HL-60/S4 (cell line): Measurements from ENCODE around the gene CELA1.
"Not testable (repeated sequence)": the region's sequence is repeated elsewhere in the genome, so short reads cannot be mapped to it uniquely, and the experiment has no call there.

ENCODE experiments used
- in situ Hi-C: fragments of 300-500 bp; cut with MboI; formaldehyde crosslinking; loops from 2 replicates; pipeline ENCODE4 v1.14.3; 2022; ENCODE audit warnings: low sequenced_read_pairs

CELA1 gene

DNA sequence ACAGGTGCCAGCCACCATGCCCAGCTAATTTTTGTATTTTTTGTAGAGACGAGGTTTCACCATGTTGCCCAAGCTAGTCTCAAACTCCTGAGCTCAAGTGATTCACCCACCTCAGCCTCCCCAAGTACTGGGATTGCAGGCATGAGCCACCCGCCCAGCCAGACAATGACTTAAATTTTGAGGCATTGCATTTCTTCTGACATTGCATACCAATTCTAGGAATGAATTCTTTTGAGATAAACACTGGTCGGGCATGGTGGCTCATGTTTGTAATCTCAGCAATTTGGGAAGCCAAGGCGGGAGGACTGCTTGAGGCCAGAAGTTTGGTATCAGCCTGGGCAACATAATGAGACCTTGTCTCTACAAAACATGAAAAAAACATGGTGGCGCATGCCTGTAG lies 2.5 kb upstream of the CELA1 start:
- in situ Hi-C loops, result loop anchor here (10.0 kb wide), 1 partner anchor 84 kb away; no protein-coding TSS in a partner anchor

DNA sequence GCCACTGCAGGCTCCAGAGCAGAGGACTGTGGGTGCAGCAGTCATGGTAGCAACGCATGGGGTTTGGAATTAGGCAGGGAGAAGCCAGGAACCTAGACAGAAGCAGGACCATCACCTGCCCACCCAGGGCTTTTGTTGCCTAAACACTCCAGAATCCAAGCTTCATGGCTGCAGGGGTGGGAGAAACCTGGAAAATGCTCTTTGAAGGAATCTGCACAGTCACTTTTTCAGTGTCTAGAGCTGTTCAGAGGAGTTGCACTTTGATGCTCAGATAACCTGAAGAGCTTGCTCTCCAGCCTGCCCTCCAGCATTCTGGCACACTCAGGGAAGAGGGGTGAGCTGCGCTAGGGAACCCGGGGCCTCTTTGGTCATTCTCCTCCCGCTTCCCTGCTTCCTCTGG lies 1.6 kb upstream of the CELA1 start:
- in situ Hi-C loops, result loop anchor here (10.0 kb wide), 1 partner anchor 83 kb away; no protein-coding TSS in a partner anchor

DNA sequence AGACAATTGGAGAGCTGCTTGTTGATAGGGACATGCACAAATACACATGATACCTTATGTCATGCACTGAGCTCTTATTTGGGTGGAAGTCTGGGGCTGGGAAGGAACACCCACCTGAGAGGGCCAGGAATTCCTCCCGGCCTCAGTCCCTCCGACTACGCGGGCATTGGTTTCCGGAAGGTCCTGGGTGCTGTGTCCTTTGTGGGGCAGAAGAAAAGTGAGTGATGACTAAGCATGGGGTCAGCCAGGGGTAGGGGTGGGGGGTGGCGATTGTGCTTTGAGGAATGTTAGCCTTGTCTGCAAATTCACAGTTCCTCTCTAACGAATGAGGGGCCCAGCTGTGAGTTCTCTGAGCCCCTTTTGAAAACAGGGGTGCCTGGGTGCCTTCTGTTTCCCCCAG lies 798 bp downstream of the CELA1 start:
- in situ Hi-C loops, result loop anchor here (10.0 kb wide), 1 partner anchor 81 kb away; no protein-coding TSS in a partner anchor

DNA sequence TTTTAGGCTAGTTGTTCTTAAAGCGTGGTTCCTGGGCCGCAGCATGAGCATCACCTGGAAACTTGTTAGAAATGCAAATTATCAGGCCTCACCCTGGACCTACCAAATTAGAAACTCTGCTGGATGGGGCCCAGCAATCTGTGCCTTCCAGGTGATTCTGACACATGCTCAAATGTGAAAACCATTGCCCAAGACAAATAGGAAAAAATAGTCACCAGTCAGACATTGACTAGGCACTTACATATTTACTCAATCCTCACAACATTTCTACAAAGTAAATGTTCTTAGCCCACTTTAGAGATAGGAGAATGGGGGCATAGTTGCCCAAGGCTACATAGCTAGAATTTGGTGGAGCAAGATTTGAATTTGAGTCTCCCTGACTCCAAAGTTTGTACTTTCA lies 3.3 kb downstream of the CELA1 start:
- in situ Hi-C loops, result loop anchor here (10.0 kb wide), 1 partner anchor 78 kb away; no protein-coding TSS in a partner anchor

DNA sequence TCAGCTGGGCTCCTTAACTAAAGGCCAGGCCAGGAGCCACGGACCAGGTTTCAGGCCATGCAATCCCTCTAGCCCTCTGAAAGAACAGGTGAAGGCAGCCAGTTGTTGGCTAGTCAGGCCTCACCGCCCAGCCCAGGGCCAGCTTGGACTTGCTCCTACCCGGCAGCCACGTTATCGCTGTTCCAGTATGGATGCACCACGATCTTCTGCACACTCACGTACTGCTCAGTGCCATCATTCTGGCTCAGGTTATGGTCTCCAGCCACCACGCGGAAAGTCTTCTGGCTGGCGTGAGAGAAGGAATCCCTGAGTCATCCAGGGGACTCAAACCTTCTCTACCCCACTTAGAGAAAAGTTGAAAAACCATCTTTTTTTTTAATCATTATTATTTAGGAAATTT lies 4.1 kb downstream of the CELA1 start:
- in situ Hi-C loops, result loop anchor here (10.0 kb wide), 1 partner anchor 78 kb away; no protein-coding TSS in a partner anchor

DNA sequence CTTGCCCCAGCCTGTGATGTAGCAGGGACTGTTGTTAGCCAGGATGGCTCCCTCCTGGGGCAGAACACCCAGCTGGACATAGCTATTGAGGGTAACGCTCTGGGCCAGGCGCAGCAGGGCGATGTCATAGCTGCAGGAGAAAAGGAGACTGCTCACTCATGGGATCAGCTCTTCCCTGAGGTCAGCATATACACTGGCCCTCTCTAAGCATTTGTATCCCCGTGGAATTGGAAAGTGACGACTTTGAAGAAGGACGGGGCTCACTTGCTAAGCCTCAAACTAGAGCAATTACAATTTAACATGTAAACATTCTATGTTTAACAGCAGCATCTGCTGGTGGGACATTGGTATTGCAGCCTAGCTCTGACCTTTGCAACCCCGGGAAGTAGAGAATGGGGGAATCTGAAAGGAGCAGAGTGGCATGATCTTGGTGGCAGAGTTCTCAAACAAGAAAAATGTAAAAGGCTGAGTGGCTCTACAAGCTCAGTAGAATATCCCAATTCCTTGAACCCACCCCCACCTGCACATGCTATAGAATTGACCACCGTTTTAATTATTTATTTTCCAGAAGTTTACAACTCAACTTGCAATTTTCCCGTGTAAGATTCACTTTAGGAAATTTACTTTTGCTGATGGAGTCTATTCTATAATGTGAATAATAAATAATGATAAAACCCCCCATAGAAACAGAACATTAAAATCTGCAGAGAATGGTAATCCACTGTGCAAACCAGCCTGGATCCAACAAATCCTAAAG lies 5.0 kb downstream of the CELA1 start:
- in situ Hi-C loops, result loop anchor here (10.0 kb wide), 1 partner anchor 77 kb away; no protein-coding TSS in a partner anchor

DNA sequence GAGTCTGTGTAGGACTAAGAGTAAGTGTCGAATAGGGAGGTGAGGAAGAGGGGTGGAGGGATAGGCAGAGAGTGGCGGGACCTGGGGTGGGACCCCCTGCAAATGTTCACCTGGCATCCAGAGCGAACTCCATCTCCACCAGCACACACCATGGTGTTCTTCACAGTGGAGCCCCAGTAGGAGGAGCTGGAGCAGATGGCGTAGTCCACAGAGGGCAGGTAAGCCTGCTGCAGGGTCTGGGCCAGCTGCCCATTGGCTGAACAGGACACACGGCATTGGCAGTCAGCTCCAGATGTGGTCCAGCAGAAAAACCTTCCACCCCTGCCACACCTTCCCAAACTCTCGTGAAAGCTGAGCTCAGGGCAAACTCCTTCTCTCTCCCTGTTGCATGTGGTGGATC lies 6.7 kb downstream of the CELA1 start:
- in situ Hi-C loops, result loop anchor here (10.0 kb wide), 1 partner anchor 75 kb away; no protein-coding TSS in a partner anchor

DNA sequence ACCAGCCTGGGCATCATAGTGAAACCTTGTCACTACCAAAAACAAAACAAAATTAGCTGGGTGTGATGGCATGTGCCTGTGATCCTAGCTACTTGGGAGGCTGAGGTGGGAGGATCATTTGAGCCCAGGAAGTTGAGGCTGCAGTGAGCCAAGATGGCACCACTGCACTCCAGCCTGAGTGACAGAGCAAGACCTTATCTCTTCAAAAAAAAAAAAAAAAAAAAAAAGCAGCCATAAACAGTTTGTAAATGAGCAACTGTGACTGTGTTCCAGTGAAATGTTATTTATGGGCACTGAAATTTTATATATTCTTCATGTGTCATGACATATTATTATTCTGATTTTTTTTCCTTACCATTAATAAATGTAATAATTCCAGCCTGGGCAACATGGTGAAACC lies 9.1 kb downstream of the CELA1 start:
- in situ Hi-C loops, result not testable (repeated sequence)

DNA sequence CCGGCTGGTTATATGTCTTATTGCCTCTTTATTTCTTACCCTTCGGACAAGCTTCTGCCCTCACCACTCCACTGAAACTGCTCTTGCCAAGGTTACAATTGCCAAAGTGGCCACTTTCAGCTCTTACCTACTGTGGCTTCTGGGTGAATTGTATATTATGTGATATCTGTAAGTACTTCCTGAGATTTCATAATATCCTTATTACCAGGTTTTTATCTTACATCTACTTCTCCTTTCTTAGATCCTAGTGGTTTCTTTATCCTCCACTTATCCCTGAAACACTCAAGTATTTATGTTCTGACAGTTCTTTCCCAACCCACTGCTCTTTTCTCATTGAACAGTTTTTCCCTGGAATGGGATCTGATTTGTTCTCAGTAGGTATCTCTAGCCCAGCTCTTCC lies 10.5 kb downstream of the CELA1 start:
- in situ Hi-C loops, result no loop called here

DNA sequence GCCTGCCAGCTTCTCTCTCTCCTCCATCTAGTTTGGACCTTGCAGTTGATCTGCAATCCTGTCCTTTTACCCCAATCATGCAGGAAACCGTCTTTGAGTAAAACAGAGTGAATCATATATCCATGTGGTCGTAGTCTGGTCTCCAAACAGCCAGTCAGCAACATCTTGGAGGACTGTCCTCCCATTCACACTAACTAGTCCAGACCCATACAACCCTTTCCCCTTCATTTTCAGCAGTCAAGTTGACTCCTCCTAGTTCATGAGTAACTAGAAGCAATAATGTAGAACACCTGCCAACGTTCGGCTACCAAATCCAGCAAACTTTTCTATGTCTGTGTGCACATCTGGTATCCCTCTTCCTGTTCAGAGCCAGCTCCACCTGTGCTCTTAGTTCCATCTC lies 11.7 kb downstream of the CELA1 start:
- in situ Hi-C loops, result no loop called here

DNA sequence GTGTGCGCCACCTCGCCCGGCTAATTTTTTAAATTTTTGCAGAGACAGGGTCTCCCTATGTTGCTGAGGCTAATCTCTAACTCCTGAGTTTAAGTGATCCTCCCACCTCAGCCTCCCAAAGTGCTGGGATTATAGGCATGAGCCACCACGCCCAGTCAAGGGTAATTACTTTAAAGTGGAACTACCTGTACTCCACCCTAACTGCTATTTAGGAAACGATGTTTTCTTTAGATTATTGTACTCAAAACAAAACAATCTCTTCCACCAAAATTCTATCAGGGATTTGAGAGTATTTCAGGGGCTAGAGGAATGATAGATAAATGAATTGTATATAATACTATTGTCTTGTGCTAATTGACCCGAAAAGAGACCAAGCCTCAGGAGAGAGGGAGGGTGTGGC lies 12.9 kb downstream of the CELA1 start:
- in situ Hi-C loops, result no loop called here

DNA sequence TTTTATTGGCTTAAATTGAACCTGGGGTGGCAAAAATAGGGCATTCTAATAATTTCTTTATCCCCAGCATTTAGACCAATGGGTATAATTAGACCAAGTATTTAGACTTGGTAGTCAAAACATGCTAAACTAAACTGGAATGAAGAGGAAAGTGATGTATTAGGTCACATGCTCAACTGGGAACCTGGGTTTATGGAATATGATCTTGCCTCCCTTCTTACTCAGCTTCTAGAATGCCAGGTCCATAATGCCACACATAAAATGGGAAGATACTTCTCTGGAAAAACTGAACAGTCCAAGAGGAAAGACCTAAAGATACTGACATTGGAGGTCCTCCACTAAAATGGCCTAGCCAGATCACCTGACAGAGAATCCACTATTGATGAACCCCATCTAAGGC lies 16.3 kb downstream of the CELA1 start:
- in situ Hi-C loops, result no loop called here

DNA sequence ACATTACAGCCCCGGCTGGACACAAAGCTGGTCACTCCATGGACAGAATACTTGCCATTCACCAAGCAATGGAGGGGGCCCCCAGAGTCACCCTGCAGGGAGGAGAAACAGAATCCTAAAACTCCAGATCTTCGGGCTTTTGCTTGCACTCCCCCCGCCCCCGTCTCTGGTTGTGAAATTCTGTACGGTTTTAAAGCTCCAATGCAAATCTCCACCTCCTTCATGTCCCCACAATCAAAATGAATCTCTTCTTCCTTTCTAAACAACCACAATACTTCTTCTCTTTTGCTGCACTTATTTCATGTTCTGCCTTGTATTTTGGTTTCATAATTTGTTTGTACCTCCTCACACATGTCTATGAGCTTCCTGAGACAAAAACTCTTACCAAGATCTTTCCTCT lies 16.7 kb downstream of the CELA1 start:
- in situ Hi-C loops, result no loop called here

DNA sequence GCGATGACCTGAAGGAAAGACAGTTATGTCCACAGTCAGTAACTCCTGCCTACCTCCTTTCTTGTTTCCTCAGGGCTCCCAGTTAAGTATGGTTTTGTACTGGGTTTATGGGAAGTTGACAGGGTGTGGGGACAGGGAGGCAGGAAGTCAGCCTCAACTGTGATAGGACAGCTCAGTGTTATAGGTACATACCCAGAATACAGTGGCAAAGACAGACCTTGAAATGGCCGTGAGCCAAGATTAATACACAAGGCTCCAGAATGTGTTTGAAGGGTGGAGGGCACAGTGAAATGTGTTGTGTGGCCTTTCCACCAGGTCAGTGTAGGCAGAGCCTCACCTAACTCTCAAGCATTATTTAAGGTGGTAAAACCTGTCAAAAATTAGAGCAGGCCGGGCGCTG lies 17.9 kb downstream of the CELA1 start:
- in situ Hi-C loops, result no loop called here

DNA sequence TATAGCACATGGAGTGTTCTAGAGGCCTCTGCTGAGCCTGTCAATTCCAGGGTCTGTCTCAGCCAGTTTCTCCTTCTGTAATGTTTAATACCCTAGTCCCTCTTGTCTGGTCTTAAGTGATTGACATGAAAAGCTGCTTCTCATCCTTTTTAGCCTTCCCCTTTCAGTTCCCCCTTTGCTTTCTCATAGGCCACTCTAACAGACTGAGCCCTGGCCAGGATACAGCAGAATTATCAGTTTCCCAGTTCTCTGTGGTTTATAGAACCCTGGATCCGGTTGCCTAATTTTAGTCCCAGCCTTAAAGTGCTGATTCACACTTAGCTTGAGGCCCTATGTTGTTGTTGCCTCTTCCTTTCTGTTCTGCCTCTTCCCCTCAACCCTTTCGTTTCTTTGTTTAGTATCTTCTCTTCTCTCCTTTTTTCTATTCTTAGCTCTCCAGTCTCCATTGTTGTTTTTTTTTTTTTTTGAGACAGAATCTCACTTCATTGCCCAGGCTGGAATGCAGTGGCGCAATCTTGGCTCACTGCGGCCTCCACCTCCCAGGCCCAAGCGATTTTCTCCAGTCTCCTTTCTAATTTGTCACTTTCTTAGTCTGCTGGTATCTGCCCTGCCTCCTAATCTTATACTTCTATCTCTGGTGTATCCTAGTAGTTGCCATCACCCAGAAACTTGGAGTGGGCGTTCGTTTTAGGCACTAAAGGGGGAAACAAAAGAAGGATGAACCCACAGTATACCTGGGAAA lies 19.6 kb downstream of the CELA1 start:
- in situ Hi-C loops, result no loop called here

DNA sequence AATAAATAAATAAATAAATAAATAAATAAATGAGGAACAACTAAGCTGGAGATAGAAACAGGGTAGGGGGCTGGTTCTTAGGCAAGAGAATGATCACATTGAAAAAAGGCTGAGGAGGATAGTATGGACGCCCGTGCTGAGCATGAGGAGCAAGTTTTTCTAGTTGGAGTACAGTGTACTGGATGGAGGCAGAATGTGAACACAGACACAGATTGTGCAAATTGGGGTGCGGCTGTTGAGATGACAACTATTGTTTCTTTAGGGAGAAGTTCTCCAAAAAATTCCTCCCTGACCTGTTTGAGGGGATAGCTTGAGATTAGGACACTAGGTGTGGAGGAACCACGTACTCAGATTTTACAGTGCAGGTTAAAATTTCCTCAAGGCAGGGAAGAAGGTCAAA lies 21.5 kb downstream of the CELA1 start:
- in situ Hi-C loops, result no loop called here

DNA sequence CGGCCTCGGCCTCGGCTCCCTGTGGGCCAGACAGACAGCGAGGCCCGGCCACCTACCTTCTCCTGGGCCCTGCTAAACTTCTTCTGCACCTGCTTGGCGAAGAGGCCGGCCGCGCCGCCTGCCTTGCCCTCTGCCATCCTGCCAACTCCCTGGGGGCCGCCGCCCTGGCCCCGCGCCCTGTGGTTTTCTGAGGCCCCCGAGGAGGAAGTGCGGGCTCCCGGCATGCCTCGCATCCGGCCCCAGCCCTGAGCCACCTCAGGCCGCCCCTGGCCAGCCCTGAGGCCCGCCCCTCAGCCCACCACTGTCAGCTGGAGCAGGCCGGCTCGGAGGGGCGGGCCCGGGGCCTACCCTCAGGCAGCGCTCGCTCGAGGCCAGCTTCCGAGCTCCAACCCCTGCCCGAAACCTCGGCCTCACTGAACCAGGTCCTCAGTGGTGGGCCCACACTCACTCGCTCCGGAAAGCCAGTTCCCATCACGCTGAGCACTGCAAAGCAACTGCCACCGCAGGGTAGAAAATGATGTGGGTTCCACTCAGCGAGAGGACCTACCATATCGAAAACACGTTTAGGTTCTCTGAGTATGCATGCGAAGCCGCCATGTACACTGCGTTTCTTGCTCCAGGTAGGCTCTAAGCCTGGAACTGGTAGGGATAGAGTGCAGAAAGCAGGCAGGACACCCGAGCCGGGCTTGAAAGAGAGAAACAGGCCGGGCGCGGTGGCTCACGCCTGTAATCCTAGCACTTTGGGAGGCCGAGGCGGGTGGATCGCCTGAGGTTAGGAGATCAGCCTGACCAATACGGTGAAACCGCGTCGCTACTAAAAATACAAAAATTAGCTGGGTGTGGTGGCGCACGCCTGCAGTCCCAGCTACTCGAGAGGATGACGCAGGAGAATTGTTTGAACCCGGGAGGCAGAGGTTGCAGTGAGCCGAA lies 22.2 kb downstream of the CELA1 start, which contains the start of gene BIN2:
BIN2 (minus strand) TSS at position 209 of the 930 bp plus-strand sequence; CDS start at position 137, 72 bp downstream.
- in situ Hi-C loops, result no loop called here

DNA sequence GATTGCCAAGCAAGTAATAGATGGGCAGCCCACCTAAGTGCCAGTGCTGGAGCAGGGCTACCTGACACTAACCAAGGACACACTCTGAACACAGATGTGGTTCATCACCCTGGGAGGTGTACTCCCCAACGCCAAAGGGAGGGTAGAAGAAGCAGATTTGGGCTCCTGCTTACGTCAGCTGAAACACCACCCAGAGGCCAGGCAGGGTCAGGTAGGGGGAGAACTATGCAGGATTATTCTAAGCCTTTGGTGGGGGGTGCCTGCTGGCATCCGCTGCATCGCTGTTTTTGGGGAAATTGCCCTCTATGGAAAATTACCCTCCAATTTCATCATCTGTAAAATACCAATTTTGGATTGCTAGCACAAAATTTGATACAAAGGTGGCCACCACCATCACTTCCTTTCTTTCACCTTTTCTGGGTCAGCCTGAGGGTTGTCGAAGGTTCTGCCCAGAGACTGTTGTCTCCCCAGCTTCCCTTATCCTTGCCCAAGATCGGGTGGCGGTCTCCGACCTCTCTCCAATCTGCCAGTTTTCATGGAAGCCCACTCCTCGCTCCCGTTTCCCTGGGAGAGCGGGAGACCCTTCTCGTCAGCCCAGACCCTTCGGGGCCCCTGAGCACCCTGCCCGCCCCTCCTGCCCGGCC lies 23.0 kb downstream of the CELA1 start:
- in situ Hi-C loops, result no loop called here

DNA sequence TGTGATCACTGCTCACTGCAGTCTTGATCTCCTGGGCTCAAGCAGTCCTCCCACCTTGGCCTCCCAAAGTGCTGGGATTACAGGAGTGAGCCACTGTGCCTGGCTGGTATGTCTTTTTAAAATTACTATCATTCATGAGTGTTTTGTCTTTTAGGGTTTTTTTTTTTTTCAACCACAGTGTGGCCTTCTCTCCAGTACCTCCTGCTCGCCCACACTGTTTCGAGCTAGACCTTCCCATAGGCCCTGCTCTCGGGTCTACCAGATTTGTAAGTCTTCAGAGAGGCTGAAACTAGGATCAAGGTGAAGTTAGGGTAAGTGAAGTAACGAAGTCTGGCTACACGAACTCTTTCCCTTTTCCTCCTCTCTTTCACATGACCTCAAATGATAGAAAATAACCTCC lies 24.0 kb downstream of the CELA1 start:
- in situ Hi-C loops, result no loop called here

DNA sequence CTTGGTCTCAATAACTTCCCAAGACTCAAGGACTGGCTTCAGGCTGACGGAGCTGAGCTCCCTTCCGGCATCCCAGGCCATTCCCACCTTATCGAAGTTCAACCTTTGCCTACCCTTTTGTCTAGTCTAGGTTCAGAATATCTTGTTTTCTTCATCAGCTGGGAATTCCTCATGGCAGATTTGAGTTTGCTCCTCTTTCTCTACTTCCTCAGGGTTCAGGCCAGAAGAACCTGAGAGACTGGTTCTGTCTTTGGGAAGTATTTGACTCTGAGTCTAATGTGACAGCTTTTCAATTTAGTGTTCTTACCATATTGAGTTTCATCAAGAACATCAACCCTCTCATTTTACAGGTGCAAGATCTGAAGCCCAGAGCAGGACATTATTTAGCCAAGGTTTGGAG lies 24.6 kb downstream of the CELA1 start:
- in situ Hi-C loops, result no loop called here
